GM12873 (cell line): Measurements from ENCODE around the gene SLC38A10.

Source experiments
- TF ChIP-seq, protein P1 (sequence below): IDR thresholded peaks from 2 replicates; pipeline ENCODE4 v1.5.1; 2012; ENCODE audit warnings: low read depth, mild to moderate bottlenecking, moderate library complexity, low read length, control low read depth; ENCODE audit not compliant: insufficient read depth; ENCODE audit errors: missing control alignments

SLC38A10 gene

DNA sequence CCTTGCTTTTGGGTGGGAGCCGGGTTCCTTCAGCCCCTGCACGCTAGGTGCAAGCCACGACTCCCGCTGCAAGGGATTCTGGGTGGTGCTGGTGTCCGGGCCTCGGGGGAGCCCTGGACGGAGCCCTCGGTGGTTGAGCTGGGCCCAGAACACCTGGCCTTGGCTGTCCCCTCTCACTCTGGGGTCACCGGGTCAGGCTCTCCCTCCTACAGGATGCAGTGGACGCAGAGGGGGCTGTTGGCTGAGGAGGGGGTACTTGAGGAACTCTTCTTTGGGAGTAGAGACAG lies 27.9 kb upstream of the SLC38A10 start:
- TF ChIP-seq, protein P1, sequence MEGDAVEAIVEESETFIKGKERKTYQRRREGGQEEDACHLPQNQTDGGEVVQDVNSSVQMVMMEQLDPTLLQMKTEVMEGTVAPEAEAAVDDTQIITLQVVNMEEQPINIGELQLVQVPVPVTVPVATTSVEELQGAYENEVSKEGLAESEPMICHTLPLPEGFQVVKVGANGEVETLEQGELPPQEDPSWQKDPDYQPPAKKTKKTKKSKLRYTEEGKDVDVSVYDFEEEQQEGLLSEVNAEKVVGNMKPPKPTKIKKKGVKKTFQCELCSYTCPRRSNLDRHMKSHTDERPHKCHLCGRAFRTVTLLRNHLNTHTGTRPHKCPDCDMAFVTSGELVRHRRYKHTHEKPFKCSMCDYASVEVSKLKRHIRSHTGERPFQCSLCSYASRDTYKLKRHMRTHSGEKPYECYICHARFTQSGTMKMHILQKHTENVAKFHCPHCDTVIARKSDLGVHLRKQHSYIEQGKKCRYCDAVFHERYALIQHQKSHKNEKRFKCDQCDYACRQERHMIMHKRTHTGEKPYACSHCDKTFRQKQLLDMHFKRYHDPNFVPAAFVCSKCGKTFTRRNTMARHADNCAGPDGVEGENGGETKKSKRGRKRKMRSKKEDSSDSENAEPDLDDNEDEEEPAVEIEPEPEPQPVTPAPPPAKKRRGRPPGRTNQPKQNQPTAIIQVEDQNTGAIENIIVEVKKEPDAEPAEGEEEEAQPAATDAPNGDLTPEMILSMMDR = no peak

GRCh38 chr17:81322271-81323082 lies 27.4 kb upstream of the SLC38A10 start:
- TF ChIP-seq, protein P1 = peak; percentile 54

DNA sequence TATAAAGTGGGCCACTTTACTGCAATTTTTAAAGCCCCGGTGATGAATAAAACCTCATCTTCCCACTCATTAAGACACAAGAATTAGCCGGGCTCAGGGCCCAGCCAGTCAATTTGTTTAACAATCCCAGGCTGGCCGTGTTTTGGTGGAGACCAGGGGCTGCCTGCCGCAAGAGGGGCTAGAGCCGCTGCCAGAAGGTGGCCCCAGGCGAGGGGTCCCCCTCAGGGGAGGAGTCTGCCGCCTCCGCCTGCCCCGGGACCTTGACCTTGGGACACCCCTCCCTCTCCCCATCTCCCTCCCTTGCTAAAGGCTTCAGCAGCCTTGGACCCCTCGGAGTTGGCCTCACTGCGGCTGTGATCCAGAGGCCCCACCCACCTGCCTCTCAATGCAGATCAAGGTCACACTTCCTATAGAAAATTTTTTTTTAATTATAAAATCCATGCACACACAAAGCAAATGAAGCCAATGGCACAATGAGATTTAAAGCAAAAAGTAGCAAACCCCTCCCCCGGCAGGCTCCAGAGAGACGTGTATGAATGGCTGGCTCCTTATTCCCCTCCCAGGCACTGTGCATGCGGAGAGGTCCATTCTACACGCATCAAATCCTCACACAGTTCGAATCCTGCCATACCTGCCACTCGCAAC lies 23.0 kb upstream of the SLC38A10 start:
- TF ChIP-seq, protein P1 = no peak

DNA sequence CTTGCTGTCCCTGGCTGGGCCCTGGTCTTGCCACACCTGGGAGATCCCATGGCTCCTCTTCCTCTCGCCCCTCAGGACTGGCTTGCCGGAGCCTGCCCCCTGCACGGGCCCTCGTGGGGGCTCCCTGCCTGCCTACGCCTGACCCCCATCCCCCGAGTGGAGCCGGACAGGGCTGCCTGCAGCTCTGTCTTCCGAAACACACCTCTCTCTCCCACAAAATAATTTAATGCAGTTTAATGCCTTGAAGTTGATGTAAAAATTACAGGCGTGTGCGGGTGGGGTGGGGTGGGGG lies 22.4 kb upstream of the SLC38A10 start:
- TF ChIP-seq, protein P1 = no peak

GRCh38 chr17:81315885-81316391 lies 20.8 kb upstream of the SLC38A10 start:
- TF ChIP-seq, protein P1 = no peak

DNA sequence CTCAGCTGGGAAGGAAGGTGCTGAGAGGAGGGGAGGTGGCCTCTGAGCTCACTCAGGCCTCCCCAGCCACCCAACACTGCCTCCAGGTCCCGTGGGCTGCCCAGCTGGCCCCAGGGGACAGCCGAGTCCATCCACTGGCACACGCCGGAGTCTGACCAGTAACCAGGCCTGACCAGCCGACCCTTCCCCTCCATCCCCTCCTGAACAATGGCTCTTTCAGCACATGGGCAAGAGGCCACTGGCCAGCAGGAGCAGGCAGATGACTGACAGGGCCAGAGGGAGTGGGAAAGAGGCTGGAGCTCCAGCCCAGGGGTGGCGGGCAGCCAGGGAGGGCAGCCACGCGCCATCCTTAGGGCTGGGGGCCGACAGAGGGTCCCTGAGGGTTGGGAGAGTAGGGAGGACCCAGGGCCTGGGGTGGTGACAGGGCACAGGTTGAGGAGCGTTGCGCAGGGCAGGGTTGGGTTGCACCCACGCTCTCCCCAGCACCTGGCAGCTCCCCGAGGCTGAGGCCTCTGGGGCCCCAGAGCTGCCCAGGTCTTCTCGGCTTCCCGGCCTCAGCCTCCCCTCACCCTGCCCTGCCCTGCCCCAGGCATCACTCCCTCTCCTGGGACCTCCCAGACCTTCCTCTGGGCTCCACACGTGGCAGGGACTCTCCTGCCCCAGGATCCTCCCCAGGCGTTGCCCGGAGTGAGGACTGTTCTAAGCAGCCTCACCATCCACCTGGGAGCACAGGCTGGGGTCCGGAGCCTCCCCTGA lies 20.2 kb upstream of the SLC38A10 start:
- TF ChIP-seq, protein P1 = no peak
